ENCODE data around the gene MIF4GD. TPM values are rescaled to one million over a fixed set of nuclear protein-coding genes. Genes with fewer than 3 reads are reported as not detected.
A peak's percentile ranks its signal among the peaks of the same experiment; 100 is the strongest.

MIF4GD gene
- total RNA-seq, 1 donor from 2014 or later = 11.9 TPM

GRCh38 chr17:75231071-75231470 lies 40.0 kb downstream of the MIF4GD start:
- TF ChIP-seq CTCF (conservative IDR thresholded peaks at IDR 0.05) = no peak
- no peaks in the 10 kb centered on the region for H3K9me3 Mint-ChIP-seq
- H3K36me3 Mint-ChIP-seq = peaks cover 10% of the 10 kb centered on the region
- no peak for DNase-seq (ENCODE audit: extremely low spot score, unreplicated experiment)
- H3K27ac Mint-ChIP-seq = no peak overlapping the region
- H3K27me3 Mint-ChIP-seq = no peaks in the 10 kb centered on the region
- H3K4me1 Mint-ChIP-seq (ENCODE audit: unreplicated experiment) = no peaks in the 10 kb centered on the region
- no peak overlapping the region for H3K4me3 Mint-ChIP-seq

- no peak for TF ChIP-seq CTCF (conservative IDR thresholded peaks at IDR 0.05)
- H3K36me3 Mint-ChIP-seq = peaks cover 5% of the 10 kb centered on the region
- no peak overlapping the region for H3K4me3 Mint-ChIP-seq
- H3K27ac Mint-ChIP-seq = no peak overlapping the region
- H3K4me1 Mint-ChIP-seq (ENCODE audit: unreplicated experiment) = no peaks in the 10 kb centered on the region
- no peaks in the 10 kb centered on the region for H3K9me3 Mint-ChIP-seq
- H3K27me3 Mint-ChIP-seq = no peaks in the 10 kb centered on the region
- DNase-seq (ENCODE audit: extremely low spot score, unreplicated experiment) = no peak
Observed at GRCh38 chr17:75228847-75229246, 42.2 kb downstream of the MIF4GD start.

GRCh38 chr17:75228305-75228704 lies 42.7 kb downstream of the MIF4GD start:
- no peak for TF ChIP-seq CTCF (conservative IDR thresholded peaks at IDR 0.05)
- DNase-seq (ENCODE audit: extremely low spot score, unreplicated experiment) = no peak
- Mint-ChIP-seq H3K27me3 (no peaks in the 10 kb centered on the region), H3K36me3 (peaks cover 5% of the 10 kb centered on the region), H3K9me3 (no peaks in the 10 kb centered on the region), H3K27ac (no peak overlapping the region), H3K4me3 (no peak overlapping the region), H3K4me1 (ENCODE audit: unreplicated experiment) (no peaks in the 10 kb centered on the region)

GRCh38 chr17:75227729-75228128 lies 43.3 kb downstream of the MIF4GD start:
- Mint-ChIP-seq H3K4me1 (ENCODE audit: unreplicated experiment) (no peaks in the 10 kb centered on the region), H3K27me3 (no peaks in the 10 kb centered on the region), H3K27ac (peak overlapping the region; percentile 31), H3K9me3 (no peaks in the 10 kb centered on the region), H3K36me3 (peaks cover 5% of the 10 kb centered on the region), H3K4me3 (no peak overlapping the region)
- TF ChIP-seq CTCF (conservative IDR thresholded peaks at IDR 0.05) = no peak
- DNase-seq (ENCODE audit: extremely low spot score, unreplicated experiment) = no peak

GRCh38 chr17:75225016-75225415 lies 46.0 kb downstream of the MIF4GD start:
- Mint-ChIP-seq H3K27me3 (no peaks in the 10 kb centered on the region), H3K4me1 (ENCODE audit: unreplicated experiment) (no peaks in the 10 kb centered on the region), H3K4me3 (no peak overlapping the region), H3K27ac (no peak overlapping the region), H3K9me3 (no peaks in the 10 kb centered on the region), H3K36me3 (peaks cover 6% of the 10 kb centered on the region)
- DNase-seq (ENCODE audit: extremely low spot score, unreplicated experiment) = no peak
- no peak for TF ChIP-seq CTCF (conservative IDR thresholded peaks at IDR 0.05)

GRCh38 chr17:75219815-75220214 lies 51.2 kb downstream of the MIF4GD start:
- no peak overlapping the region for H3K27ac Mint-ChIP-seq
- H3K4me1 Mint-ChIP-seq (ENCODE audit: unreplicated experiment) = no peaks in the 10 kb centered on the region
- no peaks in the 10 kb centered on the region for H3K9me3 Mint-ChIP-seq
- no peaks in the 10 kb centered on the region for H3K27me3 Mint-ChIP-seq
- no peak for DNase-seq (ENCODE audit: extremely low spot score, unreplicated experiment)
- no peak overlapping the region for H3K4me3 Mint-ChIP-seq
- TF ChIP-seq CTCF (conservative IDR thresholded peaks at IDR 0.05) = no peak
- H3K36me3 Mint-ChIP-seq = peaks cover 15% of the 10 kb centered on the region

Data from type B pancreatic cell (in vitro differentiated cells).